ENCODE measurements around the gene PCLAF.
"Not testable (repeated sequence)": the region's sequence is repeated elsewhere in the genome, so short reads cannot be mapped to it uniquely, and the experiment has no call there.

The PCLAF gene

DNA sequence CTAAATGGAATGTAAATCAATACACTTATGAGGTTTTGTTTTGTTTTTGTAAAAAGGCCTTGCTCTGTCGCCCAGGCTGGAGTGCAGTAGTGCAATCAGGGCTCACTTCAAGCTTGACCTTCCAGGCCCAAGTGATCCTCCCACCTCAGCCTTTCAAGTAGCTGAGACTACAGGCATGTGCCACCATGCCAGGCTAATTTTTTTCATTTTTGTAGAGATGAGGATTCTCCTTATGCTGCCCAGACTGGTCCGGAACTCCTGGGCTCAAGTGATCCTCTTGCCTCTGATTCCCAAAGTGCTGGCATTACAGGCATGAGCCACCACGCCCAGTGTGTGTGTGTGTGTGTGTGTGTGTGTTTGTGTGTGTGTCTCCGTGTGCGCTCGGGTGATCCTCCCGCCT is 5.0 kb upstream of the PCLAF start:
- TF ChIP-seq, protein P1, sequence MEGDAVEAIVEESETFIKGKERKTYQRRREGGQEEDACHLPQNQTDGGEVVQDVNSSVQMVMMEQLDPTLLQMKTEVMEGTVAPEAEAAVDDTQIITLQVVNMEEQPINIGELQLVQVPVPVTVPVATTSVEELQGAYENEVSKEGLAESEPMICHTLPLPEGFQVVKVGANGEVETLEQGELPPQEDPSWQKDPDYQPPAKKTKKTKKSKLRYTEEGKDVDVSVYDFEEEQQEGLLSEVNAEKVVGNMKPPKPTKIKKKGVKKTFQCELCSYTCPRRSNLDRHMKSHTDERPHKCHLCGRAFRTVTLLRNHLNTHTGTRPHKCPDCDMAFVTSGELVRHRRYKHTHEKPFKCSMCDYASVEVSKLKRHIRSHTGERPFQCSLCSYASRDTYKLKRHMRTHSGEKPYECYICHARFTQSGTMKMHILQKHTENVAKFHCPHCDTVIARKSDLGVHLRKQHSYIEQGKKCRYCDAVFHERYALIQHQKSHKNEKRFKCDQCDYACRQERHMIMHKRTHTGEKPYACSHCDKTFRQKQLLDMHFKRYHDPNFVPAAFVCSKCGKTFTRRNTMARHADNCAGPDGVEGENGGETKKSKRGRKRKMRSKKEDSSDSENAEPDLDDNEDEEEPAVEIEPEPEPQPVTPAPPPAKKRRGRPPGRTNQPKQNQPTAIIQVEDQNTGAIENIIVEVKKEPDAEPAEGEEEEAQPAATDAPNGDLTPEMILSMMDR (IDR thresholded peaks at IDR 0.05; ENCODE audit: low read depth, low read length) = no peak

DNA sequence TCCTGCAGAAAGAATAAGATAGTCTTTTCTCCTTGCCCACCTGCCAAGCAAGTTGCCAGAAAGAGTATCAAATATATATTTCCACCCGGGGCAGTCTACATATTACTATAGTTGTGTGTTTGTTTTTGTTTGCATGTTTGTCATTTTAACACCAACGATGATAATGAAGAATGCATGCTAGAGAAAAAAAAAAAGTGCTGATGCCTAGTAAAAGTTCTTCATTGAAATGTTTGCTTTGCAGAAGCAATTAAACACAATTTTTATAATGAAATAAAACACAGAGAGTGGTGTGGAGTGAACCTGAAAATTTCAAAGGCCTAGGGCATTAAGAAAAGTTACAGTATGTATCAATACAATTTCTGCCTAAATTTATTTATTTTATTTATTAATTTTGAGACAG is 2.5 kb upstream of the PCLAF start:
- TF ChIP-seq, protein P1 (IDR thresholded peaks at IDR 0.05; ENCODE audit: low read depth, low read length) = no peak
- no peak overlapping the region for H3K4me3 ChIP-seq (ENCODE audit: low read depth, low read length)

More for the DNA sequence above, 5.0 kb upstream of the PCLAF start:
- no peak overlapping the region for H3K4me3 ChIP-seq (ENCODE audit: low read depth, low read length)

DNA sequence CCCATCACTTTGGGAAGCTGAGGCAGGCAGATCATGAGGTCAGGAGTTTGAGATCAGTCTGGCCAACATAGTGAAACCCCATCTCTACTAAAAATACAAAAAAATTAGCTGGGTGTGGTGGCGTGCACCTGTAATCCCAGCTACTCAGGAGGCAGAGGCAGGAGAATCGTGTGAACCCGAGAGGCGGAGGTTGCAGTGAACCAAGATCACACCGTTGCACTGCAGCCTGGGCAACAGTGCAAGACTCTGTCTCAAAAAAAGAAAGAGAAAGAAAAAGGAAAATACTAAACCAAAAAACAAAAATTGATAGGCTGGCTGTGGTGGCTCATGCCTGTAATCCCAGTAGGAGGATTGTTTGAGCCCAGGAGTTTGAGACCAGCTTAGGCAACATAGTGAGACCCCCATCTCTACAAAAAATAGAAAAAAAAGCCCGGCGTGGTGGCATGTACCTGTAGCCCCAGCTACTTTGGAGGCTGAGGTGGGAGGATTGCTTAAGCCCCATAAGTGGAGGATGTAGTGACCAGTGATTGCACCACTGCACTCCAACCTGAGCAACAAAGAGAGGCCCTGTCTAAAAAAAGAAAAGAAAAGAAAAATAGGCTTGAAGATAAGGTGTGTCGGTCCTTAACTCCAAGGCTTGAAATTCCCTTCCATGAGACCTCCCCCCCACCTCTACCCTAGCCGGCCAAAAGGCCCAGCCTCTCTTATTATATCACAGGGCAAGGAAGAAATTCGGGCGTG is 941 bp downstream of the PCLAF start:
- peak overlapping the region; percentile 67 for H3K4me3 ChIP-seq (ENCODE audit: low read depth, low read length)

DNA sequence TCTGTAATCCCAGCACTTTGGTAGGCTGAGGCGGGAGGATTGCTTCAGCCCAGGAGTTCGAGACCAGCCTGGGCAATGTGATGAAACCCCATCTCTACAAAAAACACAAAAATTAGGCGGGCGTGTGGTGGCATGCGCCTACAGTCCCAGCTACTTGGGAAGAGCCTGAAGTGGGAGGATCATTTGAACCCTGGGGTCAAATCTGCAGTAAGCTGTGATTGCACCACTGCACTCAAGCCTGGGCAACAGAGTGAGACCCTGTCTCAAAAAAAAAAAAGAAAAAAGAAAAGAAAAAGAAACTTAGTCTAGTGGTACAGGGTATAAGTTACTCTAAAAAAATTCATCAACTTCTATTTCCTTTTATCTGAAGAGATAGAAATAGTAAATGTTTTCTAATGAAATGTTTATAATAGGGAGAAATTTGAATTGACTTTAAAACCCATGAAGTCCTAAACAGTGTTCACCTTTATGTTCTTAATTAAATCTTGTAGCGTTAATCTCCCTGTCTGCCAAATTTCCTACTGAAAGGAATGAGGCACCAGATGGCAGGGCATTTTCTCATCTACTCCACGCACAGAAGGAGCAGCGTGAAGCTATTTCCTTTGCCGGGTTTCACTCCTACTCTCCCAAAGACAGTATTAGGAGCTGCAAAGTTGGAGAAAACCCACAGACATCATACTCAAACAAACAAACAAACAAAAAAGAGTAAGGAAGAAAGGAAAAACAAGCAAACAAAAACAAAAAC is 1.9 kb downstream of the PCLAF start:
- H3K4me3 ChIP-seq (ENCODE audit: low read depth, low read length) = peak overlapping the region; percentile 7
- TF ChIP-seq, protein P1 (IDR thresholded peaks at IDR 0.05; ENCODE audit: low read depth, low read length) = no peak

DNA sequence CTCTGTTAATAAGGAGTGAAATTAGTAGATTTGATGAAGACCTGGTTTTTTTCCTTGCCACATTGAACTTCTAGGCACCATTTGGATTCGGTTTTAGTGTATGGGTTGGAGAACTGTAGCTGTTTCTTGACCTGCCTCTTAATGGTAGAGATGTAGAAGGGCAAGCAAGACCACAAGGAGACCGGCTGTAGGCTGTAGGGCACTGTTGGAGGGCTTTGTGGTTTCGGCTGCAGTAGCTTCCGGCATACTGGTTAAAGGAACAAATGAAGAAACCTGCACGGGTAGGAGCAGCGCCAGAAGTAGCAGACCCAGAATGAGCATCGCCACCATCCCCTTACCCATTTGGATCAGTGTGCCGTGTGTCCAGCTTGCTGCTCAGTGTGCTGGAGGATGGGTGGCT is 7.9 kb downstream of the PCLAF start:
- no peak overlapping the region for H3K4me3 ChIP-seq (ENCODE audit: low read depth, low read length)
- TF ChIP-seq, protein P1 (IDR thresholded peaks at IDR 0.05; ENCODE audit: low read depth, low read length) = no peak

DNA sequence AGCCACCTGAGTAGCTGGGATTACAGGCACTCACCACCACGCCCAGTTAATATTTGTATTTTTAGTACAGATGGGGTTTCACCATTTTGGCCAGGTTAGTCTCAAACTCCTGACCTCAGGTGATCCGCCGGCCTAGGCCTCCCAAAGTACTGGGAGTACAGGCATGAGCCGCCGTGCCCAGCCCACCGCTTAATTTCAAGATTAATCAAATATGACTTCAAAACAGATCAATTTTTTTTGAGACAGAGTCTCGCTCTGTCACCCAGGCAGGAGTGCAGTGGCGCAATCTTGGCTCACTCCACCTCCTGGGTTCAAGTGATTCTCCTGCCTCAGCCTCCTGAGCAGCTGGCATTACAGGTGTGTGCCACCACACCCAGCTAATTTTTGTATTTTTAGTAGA is 9.9 kb downstream of the PCLAF start:
- H3K4me3 ChIP-seq (ENCODE audit: low read depth, low read length) = not testable (repeated sequence)

DNA sequence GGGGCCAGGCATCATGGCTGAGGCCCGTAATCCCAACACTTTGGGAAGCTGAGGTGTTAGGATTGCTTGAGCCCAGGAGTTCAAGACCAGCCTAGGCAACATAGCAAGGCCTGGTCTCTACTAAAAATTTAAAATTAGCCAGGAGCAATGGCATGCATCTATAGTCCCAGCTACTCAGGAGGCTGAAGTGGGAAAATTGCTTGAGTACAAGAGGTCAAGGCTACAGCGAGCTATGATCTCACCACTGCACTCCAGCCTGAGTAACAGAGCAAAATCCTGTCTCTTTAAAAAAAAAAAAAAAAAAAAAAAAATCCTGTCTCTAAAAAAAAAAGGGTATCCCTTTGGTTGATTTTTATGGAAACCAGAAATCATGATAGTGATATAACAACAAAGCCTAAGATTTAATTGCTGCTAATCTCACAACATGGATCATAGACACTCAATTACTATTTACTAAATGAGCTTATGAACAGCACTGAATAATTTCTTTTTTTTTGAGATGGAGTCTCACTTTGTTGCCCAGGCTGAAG is 12.1 kb downstream of the PCLAF start:
- H3K4me3 ChIP-seq (ENCODE audit: low read depth, low read length) = no peak overlapping the region
- TF ChIP-seq, protein P1 (IDR thresholded peaks at IDR 0.05; ENCODE audit: low read depth, low read length) = no peak

DNA sequence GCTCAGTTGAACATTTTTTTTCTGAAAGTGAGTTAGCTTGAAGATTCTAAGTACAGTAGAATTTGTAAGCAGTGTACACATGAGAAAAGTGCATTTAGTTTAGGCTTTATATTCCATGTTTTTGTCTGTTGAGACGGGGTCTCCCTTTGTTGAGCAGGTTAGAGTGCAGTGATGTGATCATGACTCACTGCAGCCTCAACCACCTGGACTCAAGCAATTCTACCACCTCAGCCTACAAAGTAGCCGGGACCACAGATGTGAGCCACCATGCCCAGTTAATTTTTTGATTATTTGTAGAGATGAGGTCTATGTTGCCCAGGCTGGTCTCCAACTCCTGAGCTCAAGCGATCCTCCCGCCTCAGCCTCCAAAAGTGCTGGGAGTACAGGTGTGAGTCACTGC is 20.0 kb downstream of the PCLAF start:
- no peak overlapping the region for H3K4me3 ChIP-seq (ENCODE audit: low read depth, low read length)
- TF ChIP-seq, protein P1 (IDR thresholded peaks at IDR 0.05; ENCODE audit: low read depth, low read length) = no peak

Measured in WI38 (cell line).